Uterus (tissue), 4 donors: ENCODE data around the gene LARP1. TPM values are rescaled to one million over a fixed set of nuclear protein-coding genes. Genes with fewer than 3 reads are reported as not detected.

Experiments used
- DNase-seq, 2 donors: peaks; one replicate each; pipeline ENCODE4 v3.0.0-alpha.2; 2019 to 2020
- H3K27ac ChIP-seq, 2 donors: fragments of 200-600 bp; sonication (generic); 1 replicate in 1 of 2; 2 replicates in 1 of 2; pipeline ENCODE4 v1.5.1; 2016 to 2018
- H3K27me3 ChIP-seq, 2 donors: fragments of 200-600 bp; sonication (generic); one replicate each; pipeline ENCODE4 v1.5.1; 2018 to 2019; ENCODE audit warnings: control low read depth in 1 of 2
- H3K36me3 ChIP-seq, 2 donors: fragments of 200-600 bp; sonication (generic); one replicate each; pipeline ENCODE4 v1.5.1; 2019; ENCODE audit warnings: control low read depth in 1 of 2
- H3K4me1 ChIP-seq, 2 donors: fragments of 200-600 bp; sonication (generic); one replicate each; pipeline ENCODE4 v1.5.1; 2018 to 2019; ENCODE audit warnings: control low read depth in 1 of 2
- H3K4me3 ChIP-seq, 2 donors: fragments of 200-600 bp; sonication (generic); 1 replicate in 1 of 2; 2 replicates in 1 of 2; pipeline ENCODE4 v1.5.1; 2018 to 2019; ENCODE audit warnings: mild to moderate bottlenecking in 1 of 2
- H3K9me3 ChIP-seq, 2 donors: fragments of 200-600 bp; sonication (generic); one replicate each; pipeline ENCODE4 v1.5.1; 2019; ENCODE audit warnings: control low read depth in 1 of 2
- CTCF ChIP-seq, 4 experiments: fragments of 200-600 bp in 2 of 4; fragments of 450-650 bp in 2 of 4; sonication (generic) in 2 of 4; IDR thresholded peaks; one replicate each; pipeline ENCODE4 v1.5.1; 2016 to 2019; ENCODE audit warnings: antibody characterized with exemption in 4 of 4, mild to moderate bottlenecking in 2 of 4, moderate library complexity in 1 of 4
- POLR2A ChIP-seq, 2 donors: fragments of 450-650 bp; IDR thresholded peaks; one replicate each; pipeline ENCODE4 v1.6.1; 2016; ENCODE audit warnings: antibody characterized with exemption in 2 of 2, mild to moderate bottlenecking in 1 of 2, moderate library complexity in 1 of 2
- intact Hi-C: fragments of 100-400 bp; cut with DNase I; formaldehyde crosslinking; loops from one replicate; pipeline ENCODE4 v1.15.1; 2023; ENCODE audit warnings: low total_unique reads
- total RNA-seq, 4 donors: library from RNA; depleted of rRNA in 3 of 4; stranded (reverse); fragments of >200 nt in 3 of 4; gene quantifications; one replicate each; pipeline versions ENCODE4 v1.1.0 to v1.2.4, GENCODE V29; 2014 to 2023
- donor health status: DM: yes; HTN: yes; CAD: no.

LARP1 gene
- total RNA-seq, 4 donors from 2014 or later = 33.3 to 202 (median 47.1) TPM

DNA sequence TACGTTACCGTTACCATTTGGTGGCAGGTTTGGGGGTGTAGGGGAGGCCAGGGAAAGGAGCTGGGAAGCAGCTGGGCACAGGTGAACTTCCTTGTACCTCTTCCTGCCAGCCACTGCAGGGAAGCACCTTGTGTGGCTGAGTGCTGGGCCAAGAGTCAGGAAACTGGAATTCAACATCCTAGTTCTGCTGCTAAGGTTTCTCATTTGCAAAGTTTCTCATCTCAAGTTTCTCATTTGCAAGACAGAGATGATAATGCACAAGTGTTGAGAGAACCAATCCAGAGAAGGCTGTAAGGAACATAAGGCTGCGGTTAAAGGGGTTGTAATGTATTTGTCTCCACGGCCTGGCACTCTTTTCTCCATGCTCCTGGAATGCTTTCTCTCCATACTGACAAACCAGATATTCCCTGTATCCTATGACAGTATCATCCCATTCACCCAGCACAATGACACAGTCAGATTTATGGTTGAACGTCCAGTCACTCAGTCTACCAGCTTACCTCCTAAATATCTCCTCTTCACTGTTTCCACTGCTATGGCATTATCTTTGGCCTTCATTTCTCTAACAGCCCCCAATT is 33.6 kb upstream of the LARP1 start:
- H3K27ac ChIP-seq = no peak overlapping the region
- intact Hi-C loops = no loop called here
- H3K4me3 ChIP-seq = no peak overlapping the region
- H3K36me3 ChIP-seq = no peaks in the 10 kb centered on the region
- no peaks in the 10 kb centered on the region for H3K27me3 ChIP-seq
- H3K4me1 ChIP-seq = no peaks in the 10 kb centered on the region
- no peaks in the 10 kb centered on the region for H3K9me3 ChIP-seq
- DNase-seq = no peak
- no peak for TF ChIP-seq POLR2A (IDR thresholded peaks at IDR 0.05)
- TF ChIP-seq CTCF (IDR thresholded peaks at IDR 0.05) = no peak

- H3K27me3 ChIP-seq = no peaks in the 10 kb centered on the region
- no peaks in the 10 kb centered on the region for H3K4me1 ChIP-seq
- H3K27ac ChIP-seq = no peak overlapping the region
- intact Hi-C loops = no loop called here
- H3K4me3 ChIP-seq = no peak overlapping the region
- no peak for TF ChIP-seq POLR2A (IDR thresholded peaks at IDR 0.05)
- TF ChIP-seq CTCF (IDR thresholded peaks at IDR 0.05) = no peak
- DNase-seq = no peak
- no peaks in the 10 kb centered on the region for H3K9me3 ChIP-seq
- no peaks in the 10 kb centered on the region for H3K36me3 ChIP-seq
These were observed 33.1 kb upstream of the LARP1 start for GRCh38 chr5:154722097-154722496.

GRCh38 chr5:154722936-154723335 is 32.2 kb upstream of the LARP1 start:
- H3K4me1 ChIP-seq = no peaks in the 10 kb centered on the region
- intact Hi-C loops = no loop called here
- no peaks in the 10 kb centered on the region for H3K36me3 ChIP-seq
- TF ChIP-seq CTCF (IDR thresholded peaks at IDR 0.05) = no peak
- no peak for TF ChIP-seq POLR2A (IDR thresholded peaks at IDR 0.05)
- H3K27ac ChIP-seq = no peak overlapping the region
- no peaks in the 10 kb centered on the region for H3K9me3 ChIP-seq
- H3K27me3 ChIP-seq = no peaks in the 10 kb centered on the region
- H3K4me3 ChIP-seq = no peak overlapping the region
- no peak for DNase-seq

DNA sequence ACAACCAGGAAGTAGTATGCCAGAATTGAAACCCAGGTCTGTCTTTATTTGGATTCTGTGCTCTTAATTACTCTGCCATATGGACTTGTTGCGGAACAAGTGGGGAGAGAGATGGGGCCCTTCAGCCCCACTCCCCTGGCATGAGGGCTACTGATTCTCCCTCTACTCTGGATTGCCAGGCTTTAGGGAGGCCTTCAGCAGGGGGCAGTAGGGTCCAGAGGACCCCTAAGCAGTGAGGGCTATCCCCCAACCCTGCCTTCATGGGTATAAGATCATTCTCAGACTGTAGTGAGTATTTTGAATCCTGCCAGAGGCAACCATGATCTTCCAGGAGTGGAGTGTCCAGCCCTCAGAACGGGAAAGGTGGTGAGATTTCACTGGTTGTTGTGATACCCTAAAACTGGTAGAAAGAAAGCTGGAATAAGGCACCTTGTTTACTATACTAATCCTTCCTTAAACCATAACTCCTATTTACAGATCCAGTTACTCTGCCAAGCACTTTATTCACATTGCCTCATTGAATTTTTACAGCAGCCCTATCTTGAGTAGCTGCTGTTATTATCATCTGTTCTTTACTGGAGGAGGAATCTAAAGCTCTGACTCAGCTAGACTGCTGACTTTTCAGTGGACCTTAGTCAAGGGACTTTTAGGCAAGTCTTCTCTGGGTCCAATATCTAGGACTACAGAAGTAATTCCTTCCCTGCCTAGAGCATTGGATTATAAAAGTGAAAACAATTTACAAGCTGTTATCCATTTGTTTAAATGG is 31.3 kb upstream of the LARP1 start:
- TF ChIP-seq CTCF (IDR thresholded peaks at IDR 0.05) = no peak
- TF ChIP-seq POLR2A (IDR thresholded peaks at IDR 0.05) = no peak
- no peaks in the 10 kb centered on the region for H3K9me3 ChIP-seq
- no peaks in the 10 kb centered on the region for H3K36me3 ChIP-seq
- H3K27ac ChIP-seq = peak overlapping the region; percentile 33 to 40
- intact Hi-C loops = no loop called here
- H3K27me3 ChIP-seq = no peaks in the 10 kb centered on the region
- H3K4me3 ChIP-seq = no peak overlapping the region
- H3K4me1 ChIP-seq = no peaks in the 10 kb centered on the region
- DNase-seq = no peak

DNA sequence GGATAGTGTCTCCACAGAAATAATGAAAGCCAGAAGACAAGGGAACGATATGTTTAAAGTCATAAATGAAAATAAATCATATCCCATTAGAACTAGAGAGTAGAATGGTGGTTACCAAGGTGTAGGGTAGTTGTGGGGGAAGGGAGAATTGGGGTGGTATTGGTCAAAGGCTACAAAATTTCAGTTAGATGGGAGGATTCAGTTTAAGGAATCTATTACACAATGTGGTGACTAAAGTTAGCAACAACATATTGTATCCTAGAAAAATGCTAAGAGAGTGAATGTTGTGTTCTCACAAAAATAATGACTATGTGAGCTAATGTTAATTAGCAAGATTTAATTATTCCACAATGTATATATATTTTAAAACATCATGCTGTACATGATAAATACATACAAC is 27.8 kb upstream of the LARP1 start:
- Histone ChIP-seq H3K4me3 (no peak overlapping the region), H3K36me3 (no peaks in the 10 kb centered on the region), H3K27me3 (no peaks in the 10 kb centered on the region), H3K4me1 (no peaks in the 10 kb centered on the region), H3K9me3 (no peaks in the 10 kb centered on the region), H3K27ac (no peak overlapping the region)
- intact Hi-C loops = no loop called here
- DNase-seq = no peak
- TF ChIP-seq CTCF (IDR thresholded peaks at IDR 0.05) = no peak
- TF ChIP-seq POLR2A (IDR thresholded peaks at IDR 0.05) = no peak
